Thyroid gland (tissue), 4 donors: ENCODE results near the gene PBX1. TPM values are rescaled to one million over a fixed set of nuclear protein-coding genes. Genes with fewer than 3 reads are reported as not detected.

Experiments
- DNase-seq, 2 donors: peaks; one replicate each; pipeline ENCODE4 v3.0.0-alpha.2; 2019
- H3K27ac ChIP-seq, 3 donors: fragments of 200-600 bp; sonication (generic); 1 replicate in 2 of 3; 2 replicates in 1 of 3; pipeline ENCODE4 v1.5.1; 2016 to 2019; ENCODE audit warnings: mild to moderate bottlenecking in 1 of 3, moderate library complexity in 1 of 3
- H3K27me3 ChIP-seq: fragments of 200-600 bp; sonication (generic); one replicate; pipeline ENCODE4 v1.5.1; 2019
- H3K36me3 ChIP-seq, 2 donors: fragments of 200-600 bp; sonication (generic); one replicate each; pipeline ENCODE4 v1.5.1; 2016 to 2019
- H3K4me1 ChIP-seq, 2 donors: fragments of 200-600 bp; sonication (generic); one replicate each; pipeline ENCODE4 v1.5.1; 2017 to 2019
- H3K4me3 ChIP-seq, 3 donors: fragments of 200-600 bp; sonication (generic); replicated peaks in 1 of 3; 1 replicate in 2 of 3; 2 replicates in 1 of 3; pipeline ENCODE4 v1.5.1; 2016; ENCODE audit warnings: mild to moderate bottlenecking in 1 of 3
- H3K9me3 ChIP-seq: fragments of 200-600 bp; sonication (generic); one replicate; pipeline ENCODE4 v1.5.1; 2017
- POLR2A ChIP-seq, 2 donors: fragments of 450-650 bp; IDR thresholded peaks; one replicate each; pipeline ENCODE4 v1.6.1; 2017; ENCODE audit warnings: antibody characterized with exemption in 2 of 2, mild to moderate bottlenecking in 2 of 2, moderate library complexity in 1 of 2
- WGBS, 2 donors: methylation state at CpG; one replicate each; pipeline ENCODE4 v1.1.5; 2017; 5-methylcytosine and 5-hydroxymethylcytosine counted together
- intact Hi-C: fragments of 100-400 bp; cut with DNase I; formaldehyde crosslinking; loops from one replicate; pipeline ENCODE4 v1.15.1; 2023
- total RNA-seq, 4 donors: library from RNA; depleted of rRNA; stranded (reverse); fragments of >200 nt; gene quantifications; one replicate each; pipeline ENCODE4 v1.2.3, GENCODE V29; 2016
- TF ChIP-seq, protein P1 (sequence below), 6 experiments: fragments of 200-600 bp in 3 of 6; fragments of 450-650 bp in 3 of 6; sonication (generic) in 3 of 6; IDR thresholded peaks; one replicate each; pipeline ENCODE4 v1.5.1; 2016 to 2019; ENCODE audit warnings: antibody characterized with exemption in 6 of 6, mild to moderate bottlenecking in 2 of 6, inconsistent platforms in 1 of 6, moderate library complexity in 1 of 6

PBX1 gene
- total RNA-seq, 4 donors from 2014 or later = 79.0 to 159 (median 102) TPM

DNA sequence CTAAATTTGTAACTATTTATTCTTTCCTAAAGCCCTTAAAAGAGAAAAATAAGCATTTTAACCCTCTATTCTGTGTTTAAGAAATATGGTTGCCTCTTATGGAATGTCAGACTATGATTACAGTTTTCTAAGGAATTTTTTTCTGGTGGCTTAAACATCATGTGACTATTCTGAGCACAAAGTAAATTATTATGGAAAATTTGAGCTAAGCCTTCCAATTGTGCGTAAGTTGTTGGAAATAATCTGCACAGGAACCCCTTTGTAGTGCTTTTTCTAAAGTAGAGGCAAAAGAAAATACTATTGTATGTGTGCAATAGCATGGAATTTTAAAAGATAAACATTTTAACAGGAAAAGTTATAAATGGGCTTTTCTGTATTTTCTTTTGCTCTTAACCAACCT, 254.8 kb downstream of the PBX1 start:
- TF ChIP-seq, protein P1, sequence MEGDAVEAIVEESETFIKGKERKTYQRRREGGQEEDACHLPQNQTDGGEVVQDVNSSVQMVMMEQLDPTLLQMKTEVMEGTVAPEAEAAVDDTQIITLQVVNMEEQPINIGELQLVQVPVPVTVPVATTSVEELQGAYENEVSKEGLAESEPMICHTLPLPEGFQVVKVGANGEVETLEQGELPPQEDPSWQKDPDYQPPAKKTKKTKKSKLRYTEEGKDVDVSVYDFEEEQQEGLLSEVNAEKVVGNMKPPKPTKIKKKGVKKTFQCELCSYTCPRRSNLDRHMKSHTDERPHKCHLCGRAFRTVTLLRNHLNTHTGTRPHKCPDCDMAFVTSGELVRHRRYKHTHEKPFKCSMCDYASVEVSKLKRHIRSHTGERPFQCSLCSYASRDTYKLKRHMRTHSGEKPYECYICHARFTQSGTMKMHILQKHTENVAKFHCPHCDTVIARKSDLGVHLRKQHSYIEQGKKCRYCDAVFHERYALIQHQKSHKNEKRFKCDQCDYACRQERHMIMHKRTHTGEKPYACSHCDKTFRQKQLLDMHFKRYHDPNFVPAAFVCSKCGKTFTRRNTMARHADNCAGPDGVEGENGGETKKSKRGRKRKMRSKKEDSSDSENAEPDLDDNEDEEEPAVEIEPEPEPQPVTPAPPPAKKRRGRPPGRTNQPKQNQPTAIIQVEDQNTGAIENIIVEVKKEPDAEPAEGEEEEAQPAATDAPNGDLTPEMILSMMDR (IDR thresholded peaks at IDR 0.05) = no peak
- TF ChIP-seq POLR2A (IDR thresholded peaks at IDR 0.05) = no peak
- peaks cover 0 to 7% of the 10 kb centered on the region in 2 donors for H3K36me3 ChIP-seq
- H3K4me3 ChIP-seq = no peak overlapping the region
- intact Hi-C loops = no loop called here
- no peak for DNase-seq
- H3K27ac ChIP-seq = no peak overlapping the region
- H3K4me1 ChIP-seq = no peaks in the 10 kb centered on the region
- WGBS, 2 donors = 88 to 91% methylated on average over 1 of the region's 1 CpG
- H3K27me3 ChIP-seq = no peaks in the 10 kb centered on the region
- no peaks in the 10 kb centered on the region for H3K9me3 ChIP-seq

DNA sequence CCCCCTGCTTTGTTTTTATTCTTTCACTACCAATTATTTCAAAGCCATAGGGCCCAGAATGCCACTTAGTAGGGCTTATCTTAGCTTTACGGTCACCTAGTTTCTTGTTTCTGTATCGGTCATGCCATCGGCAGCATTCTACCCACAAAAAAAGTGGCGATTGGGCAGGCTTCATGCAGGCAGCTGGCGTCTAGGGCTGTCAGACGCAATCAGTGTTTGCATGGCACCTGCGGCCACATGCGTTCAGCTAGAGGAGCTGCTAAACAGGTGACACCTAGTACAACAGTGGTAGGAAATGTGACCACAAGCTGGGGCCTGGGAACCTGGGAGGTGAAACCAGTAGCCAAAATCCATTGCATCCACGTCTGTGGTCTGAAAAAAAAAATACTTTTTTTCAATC, 262.7 kb downstream of the PBX1 start:
- Histone ChIP-seq H3K4me3 (no peak overlapping the region), H3K36me3 (peaks cover 0 to 25% of the 10 kb centered on the region in 2 donors), H3K27me3 (no peaks in the 10 kb centered on the region), H3K9me3 (no peaks in the 10 kb centered on the region), H3K27ac (no peak overlapping the region), H3K4me1 (no peaks in the 10 kb centered on the region)
- intact Hi-C loops = no loop called here
- no peak for DNase-seq
- 98% methylated on average over 9 of the region's 9 CpGs for WGBS, 2 donors
- TF ChIP-seq POLR2A (IDR thresholded peaks at IDR 0.05) = no peak
- TF ChIP-seq, protein P1 (IDR thresholded peaks at IDR 0.05) = no peak

DNA sequence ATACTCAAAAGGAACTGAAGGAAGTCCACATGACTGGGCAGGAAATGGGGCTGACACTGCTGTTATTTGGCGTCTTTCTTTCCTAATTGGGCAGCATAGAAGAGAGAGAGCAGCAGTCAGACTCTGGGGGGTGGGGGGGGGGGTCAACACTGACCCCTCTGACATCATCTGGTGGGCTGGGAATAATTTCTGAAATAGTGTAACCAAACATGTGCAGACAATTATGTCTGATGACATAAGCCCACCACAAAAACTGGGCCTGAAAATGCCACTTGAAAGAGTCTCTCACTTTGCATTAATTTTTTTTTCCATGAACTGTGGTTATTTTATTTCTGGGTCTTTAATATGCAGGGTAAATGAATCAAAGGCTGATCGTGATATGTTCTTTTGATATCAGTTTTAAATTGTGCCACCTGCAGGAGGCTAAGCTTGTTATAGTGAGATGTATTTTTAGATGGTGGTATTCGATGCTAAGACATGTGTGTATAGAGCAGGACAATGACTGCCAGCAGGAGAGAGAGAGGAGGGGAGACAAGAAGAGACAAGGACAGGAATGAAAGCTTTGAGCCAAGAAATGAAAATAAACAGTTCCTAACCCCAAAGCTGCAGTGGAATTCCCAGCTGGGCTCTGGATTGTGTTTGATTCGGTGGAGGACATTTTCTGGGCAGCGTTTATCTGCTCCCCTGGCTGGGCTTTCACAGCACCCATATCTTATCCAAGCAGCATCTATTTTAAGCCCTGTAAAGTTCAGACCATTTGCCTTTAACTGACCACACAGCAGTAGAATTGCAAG, 264.7 kb downstream of the PBX1 start:
- TF ChIP-seq POLR2A (IDR thresholded peaks at IDR 0.05) = no peak
- TF ChIP-seq, protein P1 (IDR thresholded peaks at IDR 0.05) = no peak
- Histone ChIP-seq H3K27me3 (no peaks in the 10 kb centered on the region), H3K36me3 (peaks cover 0 to 25% of the 10 kb centered on the region in 2 donors), H3K9me3 (no peaks in the 10 kb centered on the region), H3K4me3 (no peak overlapping the region), H3K4me1 (no peaks in the 10 kb centered on the region), H3K27ac (no peak overlapping the region)
- WGBS, 2 donors = 72% methylated on average over 5 of the region's 5 CpGs
- intact Hi-C loops = no loop called here
- DNase-seq = no peak

DNA sequence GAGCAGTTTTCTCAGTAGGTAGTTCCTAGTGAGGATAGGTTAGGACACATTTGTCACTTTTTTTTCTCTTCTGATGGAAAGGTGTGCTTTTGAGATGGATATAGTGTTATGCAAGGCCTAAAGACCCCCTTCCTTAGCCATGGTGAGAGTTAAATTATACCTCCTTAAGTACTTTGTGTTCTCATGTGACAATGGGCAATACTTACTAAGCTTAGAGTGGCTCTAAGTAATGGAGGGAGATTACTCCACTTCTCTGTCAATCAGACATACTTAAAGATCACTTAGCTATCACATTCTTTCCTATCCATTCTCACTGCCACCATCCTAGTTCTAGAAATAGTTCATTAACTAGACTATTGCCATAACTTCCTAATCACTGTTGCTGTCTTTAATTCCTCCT, 265.6 kb downstream of the PBX1 start:
- no peaks in the 10 kb centered on the region for H3K9me3 ChIP-seq
- intact Hi-C loops = no loop called here
- no peak overlapping the region for H3K4me3 ChIP-seq
- no peaks in the 10 kb centered on the region for H3K27me3 ChIP-seq
- no peak for DNase-seq
- H3K4me1 ChIP-seq = no peaks in the 10 kb centered on the region
- peaks cover 0 to 25% of the 10 kb centered on the region in 2 donors for H3K36me3 ChIP-seq
- no peak overlapping the region for H3K27ac ChIP-seq
- no peak for TF ChIP-seq POLR2A (IDR thresholded peaks at IDR 0.05)
- TF ChIP-seq, protein P1 (IDR thresholded peaks at IDR 0.05) = no peak

DNA sequence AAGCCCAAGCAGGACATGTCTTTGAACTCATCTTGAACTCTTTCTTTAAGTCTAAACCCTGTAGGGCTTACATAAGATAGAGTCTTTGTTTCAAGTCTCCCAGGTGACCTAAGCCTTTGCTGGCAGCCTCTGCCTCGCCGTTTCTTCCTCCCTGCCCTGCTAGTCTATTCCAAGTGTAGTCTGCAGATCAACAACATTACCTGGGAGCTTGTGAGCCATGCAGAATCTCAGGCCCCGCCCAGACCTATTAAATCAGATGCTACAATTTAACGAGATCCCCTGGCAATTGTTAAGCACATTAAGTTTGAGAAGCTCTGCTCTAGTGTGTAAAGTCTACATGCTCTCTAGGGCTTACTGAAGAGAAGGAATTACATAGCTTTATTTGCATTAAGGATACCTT, 271.6 kb downstream of the PBX1 start:
- WGBS, 2 donors = 83% methylated on average over 4 of the region's 4 CpGs
- no peak for DNase-seq
- H3K36me3 ChIP-seq = no peaks in the 10 kb centered on the region
- no peaks in the 10 kb centered on the region for H3K9me3 ChIP-seq
- no peaks in the 10 kb centered on the region for H3K4me1 ChIP-seq
- intact Hi-C loops = no loop called here
- TF ChIP-seq, protein P1 (IDR thresholded peaks at IDR 0.05) = no peak
- no peak for TF ChIP-seq POLR2A (IDR thresholded peaks at IDR 0.05)
- H3K4me3 ChIP-seq = no peak overlapping the region
- no peaks in the 10 kb centered on the region for H3K27me3 ChIP-seq
- no peak overlapping the region for H3K27ac ChIP-seq
